GM18508 (cell line): ENCODE data around the gene IFNGR1.
"Not testable (repeated sequence)": the region's sequence is repeated elsewhere in the genome, so short reads cannot be mapped to it uniquely, and the experiment has no call there.

Experiments
- ATAC-seq: cut with Tn5 transposase; IDR thresholded peaks from one replicate; pipeline ENCODE4 v1.9.1; 2021; ENCODE audit warnings: moderate number of reproducible peaks; ENCODE audit not compliant: insufficient read depth, unreplicated experiment

Gene IFNGR1

DNA sequence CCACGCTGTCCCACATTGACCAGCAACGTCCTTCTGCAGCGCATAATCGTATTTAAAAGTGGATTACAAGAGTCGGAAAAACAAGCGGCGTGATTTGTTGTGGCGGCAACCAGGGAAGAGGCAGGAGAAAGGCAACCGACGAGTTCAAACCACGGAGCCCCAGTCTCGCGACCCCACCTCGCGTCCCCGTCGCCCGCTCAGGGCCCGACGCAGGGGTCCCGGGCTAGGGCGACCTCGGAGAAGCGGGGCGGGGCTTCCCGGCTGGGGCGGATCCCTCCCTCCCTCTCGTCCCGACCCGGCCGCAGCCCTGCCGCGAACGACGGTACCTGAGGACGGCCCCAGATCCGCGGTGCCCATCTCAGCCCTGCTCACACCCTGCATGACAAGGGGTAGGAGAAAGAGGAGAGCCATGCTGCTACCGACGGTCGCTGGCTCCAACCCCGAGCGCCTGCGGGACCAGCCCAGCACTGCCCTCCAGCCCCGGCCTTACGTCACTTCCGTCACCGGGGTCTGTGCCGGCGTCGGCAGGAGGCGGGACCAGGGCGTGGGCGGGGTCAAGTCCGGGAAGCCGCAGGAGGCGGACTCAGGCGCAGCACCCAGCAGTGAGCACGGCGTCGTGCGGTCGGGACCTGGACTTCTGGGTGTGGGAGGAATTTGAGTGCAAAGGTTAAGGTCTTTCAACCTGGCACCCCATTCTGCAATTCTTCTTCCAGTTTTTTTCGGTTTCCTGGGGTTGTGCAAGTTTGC, at the start of gene IFNGR1:
Gene IFNGR1 (minus strand): TSS at position 469 of the 747 bp plus-strand sequence. CDS start 58 bp downstream, at position 411.
- ATAC-seq = peak; percentile 65

DNA sequence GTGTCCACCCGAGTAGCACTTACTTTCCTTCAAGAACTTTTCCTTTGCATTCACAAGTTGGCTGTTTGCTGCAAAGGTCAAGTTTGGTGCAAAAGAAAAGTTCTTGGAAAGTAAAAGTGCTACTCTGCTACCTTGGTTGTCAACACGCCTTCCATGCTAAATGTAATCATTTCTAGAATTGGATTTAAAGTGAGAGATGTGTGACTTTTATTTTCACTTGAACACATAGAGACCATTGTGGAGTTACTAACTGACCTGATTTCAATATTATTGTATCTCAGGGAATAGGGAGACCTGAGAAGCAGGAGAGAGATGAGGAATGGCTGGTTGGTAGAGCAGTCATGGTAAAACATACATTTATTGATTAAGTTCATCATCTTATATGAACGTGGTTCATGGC, 49.7 kb upstream of the IFNGR1 start:
- ATAC-seq = no peak

DNA sequence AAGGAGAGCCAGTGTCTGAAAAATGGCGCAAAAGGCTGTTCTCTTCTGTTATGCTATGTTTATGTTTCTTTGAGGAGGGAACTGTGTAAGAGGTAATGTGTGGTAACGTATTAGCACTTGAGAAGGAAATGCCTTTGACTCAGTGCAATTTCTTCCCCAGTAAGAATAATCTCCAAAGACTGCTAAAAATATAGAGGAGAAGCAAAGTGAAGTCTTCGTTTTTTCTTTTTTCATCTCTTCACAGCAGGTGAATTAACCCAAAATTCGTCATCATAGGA, 47.1 kb upstream of the IFNGR1 start:
- ATAC-seq = no peak

DNA sequence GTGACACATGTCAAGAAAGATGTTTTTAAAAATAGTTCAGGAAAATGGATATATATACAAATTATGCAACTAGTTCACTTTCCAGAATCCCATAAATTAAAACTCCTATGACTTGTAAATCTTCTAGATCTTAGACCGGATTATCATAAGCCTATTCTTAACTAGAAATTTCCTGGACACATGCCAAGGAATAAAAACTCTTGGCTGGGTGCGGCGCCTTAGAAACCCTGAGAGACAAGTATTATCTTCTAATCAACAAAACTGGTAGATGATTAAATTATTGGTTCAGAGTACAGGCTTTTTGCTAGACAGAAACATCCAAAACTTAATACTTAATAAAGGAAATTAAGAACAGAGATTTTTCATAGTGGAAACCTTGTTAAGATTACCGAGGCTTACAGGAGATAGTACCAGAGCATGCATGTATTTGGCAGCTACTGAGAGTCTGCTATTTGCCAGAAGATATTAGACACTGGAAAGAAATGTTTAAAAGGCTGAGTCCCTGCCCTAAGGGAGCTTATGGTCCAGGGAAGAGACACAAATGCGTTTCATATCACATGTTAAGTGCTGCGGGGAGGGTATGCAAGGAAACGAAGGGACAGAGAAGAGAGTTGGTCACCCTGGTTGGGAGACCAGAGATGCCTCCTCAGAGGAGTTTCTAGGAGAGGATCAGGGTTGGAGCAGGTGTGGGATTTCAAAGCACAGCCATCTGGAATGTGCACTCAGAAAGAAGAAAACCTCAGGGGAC, 46.5 kb upstream of the IFNGR1 start:
- no peak for ATAC-seq

DNA sequence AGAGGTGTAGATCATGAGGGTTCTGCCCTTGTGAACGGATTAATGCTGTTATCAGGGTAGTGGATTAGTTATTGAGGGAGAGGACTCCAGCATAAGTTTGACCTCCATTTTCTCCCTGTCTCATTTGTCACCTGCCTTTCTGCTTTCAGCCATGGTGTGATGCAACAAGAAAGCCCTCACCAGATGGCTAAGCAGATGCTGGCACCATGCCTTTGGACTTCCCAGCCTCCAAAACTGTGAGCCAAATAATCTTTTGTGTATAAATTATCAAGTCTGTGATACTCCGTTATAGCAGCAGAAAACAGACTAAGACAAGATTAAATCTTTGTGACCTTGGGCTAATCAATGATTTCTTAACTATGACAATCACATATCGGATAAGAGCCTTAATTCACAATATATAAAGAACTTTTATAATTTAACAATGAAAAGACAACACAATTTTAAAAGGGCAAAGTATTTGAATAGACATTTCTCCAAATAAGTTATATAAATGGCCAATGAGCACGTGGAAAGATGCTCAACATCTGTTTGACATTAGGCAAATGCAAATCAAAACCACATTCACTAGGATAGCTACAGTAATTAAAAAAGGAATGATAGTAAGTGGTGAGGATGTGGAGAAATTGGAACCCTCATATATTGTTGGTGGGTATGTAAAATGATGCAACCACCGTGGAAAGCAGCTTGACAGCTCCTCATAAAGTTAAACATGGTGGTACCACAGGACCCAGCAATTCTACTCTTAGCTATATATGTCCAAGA, 45.3 kb upstream of the IFNGR1 start:
- no peak for ATAC-seq

DNA sequence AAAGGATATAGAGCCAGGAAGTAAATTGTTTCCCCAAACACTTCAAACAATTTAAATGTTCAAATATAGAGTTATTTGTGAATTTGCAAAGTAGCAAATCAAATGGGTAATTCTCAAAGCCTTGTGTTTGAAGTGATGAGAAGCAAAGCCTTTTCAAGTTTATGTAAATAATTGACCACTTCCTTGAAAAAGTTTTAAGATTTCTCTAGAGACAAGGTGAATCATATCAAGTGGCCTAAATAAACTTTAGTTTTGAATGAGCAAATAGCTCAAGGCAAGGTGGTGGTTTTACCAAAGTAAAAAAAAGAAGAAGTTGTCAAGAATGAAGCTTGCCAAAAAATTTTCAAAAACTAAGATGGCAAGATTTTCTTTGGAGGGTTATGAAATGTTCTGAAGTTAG, 42.6 kb upstream of the IFNGR1 start:
- ATAC-seq = peak; percentile 58

DNA sequence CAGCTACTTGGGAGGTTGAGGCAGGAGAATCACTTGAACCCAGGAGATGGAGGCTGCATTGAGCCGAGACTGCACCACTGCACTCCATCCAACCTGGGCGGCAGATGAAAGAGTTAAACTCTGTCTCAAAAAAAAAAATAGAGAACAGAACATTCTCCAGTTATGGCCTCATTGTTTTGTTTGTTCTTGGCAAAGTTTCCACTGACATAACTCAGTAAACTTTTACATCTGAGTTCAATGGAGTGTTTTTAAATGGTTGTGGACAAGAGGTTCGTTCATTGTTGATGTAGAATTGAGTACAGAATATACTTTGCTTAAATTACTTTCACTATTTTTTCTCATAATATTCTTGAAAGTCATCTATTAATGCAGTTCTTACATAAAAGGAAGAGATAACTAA, 42.2 kb upstream of the IFNGR1 start:
- no peak for ATAC-seq

DNA sequence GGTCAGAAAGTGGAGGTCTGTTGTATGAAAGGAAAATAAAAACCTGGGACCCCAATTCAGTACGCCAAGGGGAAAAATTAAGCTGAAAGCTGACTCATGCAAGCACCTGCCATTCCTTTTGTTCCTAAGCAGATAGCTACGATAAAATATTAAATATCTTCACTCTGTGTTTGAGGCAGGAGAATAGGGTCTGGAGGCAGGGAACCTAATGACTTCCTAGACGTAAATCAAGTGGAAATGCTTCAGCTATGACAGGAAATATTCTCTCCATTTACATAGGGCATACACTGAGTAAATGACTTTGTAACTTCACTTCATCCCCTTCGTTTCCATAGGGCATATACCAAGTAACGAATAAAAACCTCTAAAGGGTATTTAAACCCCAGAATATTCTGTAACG, 41.0 kb upstream of the IFNGR1 start:
- no peak for ATAC-seq

DNA sequence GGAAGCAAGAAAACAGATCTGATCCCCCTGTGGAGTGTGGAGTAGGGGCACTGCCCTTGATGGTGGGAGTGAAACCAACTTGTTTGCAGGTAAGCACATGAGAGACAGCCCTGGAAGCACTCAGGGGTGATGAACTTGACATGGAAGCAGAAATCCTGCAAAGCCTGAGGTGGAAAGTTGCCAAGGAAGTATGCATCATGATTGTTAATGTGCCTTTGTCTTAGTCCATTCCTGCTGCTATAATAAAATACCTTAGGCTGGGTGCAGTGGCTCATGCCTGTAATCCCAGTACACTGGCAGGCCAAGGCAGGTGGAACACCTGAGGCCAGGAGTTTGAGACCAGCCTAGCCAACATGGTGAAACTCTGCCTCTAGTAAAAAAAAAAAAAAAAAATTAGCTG, 40.2 kb upstream of the IFNGR1 start:
- ATAC-seq = no peak

DNA sequence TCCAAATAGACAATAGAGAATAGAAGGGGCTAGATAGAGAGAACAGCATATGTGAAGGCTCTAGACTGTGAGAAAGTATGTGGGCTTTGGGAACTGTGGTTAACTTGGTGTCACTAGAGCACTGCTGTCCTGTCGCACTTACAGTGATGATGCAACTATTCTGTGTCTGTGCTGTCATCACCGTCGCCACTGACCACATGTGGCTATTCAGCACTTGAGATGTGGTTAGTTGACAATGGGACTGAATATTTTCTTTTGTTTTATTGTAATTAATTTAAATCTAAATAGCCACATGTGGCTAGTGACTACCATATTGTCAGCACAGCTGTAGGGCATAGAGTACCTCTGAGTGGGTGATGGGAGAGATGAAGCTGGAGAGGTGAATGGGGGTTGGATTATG, 39.0 kb upstream of the IFNGR1 start:
- ATAC-seq = no peak

DNA sequence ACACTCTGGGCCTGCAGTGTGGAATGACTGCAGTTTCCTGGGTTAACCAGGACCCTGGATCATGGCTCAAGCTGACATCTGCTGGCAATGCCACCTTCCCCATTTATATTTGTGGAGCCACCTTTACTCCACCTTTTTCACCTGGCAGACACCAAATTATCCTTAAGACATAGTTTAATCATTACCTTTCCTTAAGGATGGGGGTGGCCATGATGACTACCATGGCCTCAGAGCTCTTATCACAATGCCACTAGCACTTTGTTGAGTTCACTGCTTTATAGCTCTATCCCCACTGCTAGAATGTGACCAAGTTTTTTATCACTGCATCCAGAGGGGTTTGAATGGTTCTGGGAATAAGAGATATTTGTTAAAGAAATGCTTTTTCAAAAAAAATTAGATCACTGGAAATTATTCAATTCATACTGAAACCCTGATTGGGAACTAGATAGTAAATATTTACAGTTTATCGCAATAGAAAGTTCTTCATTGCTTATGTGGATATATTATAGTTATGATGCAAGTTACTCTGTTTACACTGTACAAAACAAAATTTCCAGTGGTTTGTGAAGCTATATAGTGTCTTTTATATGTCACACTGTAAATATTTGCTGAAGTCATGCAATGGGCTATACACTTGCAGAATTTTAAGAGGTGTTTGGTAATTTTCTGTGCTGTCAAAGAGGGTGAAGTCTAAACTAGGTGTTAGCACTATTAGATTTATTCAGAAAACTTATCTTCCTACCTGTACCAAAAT, 37.3 kb upstream of the IFNGR1 start:
- ATAC-seq = no peak

DNA sequence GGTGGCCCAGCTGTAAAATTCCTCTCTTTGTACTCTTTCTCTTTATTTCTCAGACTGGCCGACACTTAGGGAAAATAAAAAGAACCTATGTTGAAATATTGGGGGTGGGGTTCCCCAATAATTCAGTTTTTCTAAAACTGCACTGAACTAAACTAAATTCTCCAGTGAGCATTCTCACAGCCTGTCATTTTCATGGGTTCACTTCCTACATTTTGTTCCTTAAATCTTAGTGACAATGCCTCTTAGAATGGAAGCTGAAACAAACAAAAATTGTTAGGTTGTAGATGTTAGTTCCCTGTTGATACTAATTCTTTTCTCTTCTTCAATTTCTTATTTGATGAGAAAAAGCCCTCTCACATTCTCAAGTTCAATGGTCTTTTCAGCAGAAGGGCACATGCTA, 35.8 kb upstream of the IFNGR1 start:
- ATAC-seq = no peak

DNA sequence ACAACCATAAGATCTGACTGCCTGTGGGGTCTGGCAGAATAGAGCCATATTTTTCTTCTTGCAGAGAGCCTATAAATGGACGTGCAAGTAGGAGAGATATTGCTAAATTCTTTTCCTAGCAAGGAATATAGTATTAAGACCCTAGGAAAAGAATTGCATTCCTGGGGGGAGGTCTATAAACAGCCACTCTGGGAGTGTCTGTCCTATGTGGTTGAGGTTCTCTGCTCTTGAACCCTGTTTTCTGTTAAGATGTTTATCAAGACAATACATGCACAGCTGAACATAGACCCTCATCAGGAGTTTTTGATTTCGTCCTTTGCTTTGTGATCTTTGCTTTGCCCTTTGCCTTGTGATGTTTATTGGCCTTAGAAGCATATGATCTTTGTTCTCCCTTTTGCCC, 35.2 kb upstream of the IFNGR1 start:
- ATAC-seq = not testable (repeated sequence)

DNA sequence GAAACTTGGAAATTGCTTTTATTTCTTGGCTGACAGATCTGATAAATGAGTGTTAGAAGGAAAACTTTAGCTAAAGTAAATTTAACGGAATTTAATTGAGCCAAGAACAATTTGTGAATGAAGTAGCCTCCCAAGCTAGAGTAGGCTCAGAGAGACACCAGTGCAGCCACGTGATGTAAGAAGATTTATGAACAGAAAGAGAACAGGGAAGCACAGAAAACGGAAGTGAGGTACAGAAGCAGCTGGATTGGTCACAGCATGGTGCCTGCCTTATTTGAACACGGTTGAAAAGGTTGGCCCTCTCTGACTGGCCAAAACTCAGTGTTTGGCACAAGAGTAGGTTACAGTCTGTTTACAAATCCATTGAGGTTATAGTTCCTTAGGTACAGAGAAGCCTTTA, 29.5 kb upstream of the IFNGR1 start:
- ATAC-seq = no peak

DNA sequence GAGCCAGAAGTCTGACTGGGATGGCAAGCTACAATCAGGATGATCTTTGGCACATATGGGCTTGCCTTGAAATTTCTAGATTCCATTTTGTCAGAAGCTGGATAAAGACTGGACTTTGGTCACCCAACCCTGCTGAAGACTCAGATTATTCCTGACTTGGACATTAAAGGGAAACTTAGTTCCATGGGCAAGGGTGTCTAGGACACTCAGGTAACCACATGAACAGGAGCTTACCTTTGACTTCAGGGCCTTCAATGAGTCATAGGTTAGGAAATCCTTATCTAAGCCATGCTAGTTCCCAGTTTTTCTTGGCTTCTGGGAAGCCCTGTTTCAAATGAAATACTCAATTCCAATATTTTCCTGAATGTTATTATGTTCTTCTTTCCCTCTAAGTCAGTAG, 28.5 kb upstream of the IFNGR1 start:
- ATAC-seq = no peak

DNA sequence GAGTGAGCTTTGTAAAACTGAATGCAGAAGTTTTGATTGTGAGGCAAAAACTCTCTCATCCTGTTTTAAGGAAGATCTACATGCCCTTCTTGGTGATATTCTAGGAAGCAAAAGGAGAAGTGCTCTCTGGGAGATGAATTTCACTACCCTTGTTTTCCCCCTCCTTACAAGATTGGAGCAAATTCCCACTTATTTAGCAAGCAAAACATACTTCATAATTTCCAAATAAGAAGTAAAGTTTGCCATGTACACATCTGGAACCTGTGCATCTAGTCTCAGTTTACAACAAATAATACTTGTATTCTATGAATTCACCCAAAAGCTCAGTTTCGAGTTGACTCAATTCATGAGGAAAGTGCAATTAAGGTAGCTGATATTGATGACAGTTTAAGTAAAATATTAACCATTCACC, 27.6 kb upstream of the IFNGR1 start:
- no peak for ATAC-seq

DNA sequence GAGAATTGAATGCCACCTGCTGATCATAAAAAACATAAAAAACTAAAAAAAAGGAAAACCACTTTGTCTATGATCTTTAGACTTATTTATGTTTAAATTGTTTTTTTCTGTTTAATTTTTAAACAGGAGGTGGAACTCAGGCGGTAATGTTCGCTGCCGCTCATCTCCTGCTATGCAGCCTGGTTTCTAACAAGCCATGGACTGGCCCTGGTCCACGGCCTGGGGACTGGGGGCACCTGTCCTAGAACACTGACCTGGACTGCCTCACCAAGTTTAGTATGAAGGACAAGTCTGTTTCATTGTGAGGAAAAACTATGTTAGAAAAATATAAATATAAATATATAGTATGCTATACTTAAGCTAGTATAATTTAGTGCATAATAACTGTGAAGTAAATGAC, 27.0 kb upstream of the IFNGR1 start:
- no peak for ATAC-seq

DNA sequence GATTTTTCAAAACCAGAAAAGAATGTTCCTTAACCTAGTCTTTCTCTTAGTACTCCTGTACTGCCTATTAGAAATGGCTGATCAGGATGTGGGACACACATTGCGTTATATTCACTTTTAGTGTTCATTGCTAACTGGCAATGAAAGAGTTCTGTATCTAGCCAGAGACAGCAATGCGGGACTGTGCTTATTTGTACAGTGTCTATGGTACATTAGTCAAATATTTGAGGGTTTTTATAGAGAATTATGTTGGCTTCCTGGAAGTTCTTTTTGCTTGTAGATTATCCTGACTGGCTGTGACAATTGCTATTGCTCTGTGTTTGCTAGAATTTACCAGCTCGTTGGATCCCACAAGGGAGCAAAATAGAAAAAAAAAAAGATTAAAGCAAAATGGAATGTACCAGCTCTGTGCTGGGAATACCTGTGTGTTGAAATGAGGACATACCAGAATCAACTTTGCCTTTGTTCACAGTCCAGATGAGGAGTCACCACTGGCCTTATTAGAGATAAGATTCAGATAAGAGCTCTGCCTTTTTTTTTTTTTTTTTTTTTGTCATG, 22.4 kb upstream of the IFNGR1 start:
- ATAC-seq = no peak

DNA sequence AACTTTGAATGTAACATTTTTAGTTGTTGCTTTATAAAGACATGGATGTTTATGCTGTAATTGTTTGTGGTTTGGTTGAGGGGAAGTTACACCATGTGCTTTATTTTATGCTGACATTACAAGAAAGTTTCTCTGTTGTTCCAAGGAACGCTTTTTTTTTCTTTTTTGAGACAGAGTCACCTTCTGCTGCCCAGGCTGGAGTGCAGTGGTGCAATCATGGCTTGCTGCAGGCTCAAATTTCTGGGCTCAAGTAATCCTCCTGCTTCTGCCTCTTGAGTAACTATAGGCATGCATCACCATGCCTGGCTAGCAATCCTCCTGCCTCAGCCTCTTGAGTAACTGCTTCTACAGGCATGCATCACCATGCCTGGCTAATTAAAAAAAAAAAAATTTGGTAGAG, 21.0 kb upstream of the IFNGR1 start:
- no peak for ATAC-seq

DNA sequence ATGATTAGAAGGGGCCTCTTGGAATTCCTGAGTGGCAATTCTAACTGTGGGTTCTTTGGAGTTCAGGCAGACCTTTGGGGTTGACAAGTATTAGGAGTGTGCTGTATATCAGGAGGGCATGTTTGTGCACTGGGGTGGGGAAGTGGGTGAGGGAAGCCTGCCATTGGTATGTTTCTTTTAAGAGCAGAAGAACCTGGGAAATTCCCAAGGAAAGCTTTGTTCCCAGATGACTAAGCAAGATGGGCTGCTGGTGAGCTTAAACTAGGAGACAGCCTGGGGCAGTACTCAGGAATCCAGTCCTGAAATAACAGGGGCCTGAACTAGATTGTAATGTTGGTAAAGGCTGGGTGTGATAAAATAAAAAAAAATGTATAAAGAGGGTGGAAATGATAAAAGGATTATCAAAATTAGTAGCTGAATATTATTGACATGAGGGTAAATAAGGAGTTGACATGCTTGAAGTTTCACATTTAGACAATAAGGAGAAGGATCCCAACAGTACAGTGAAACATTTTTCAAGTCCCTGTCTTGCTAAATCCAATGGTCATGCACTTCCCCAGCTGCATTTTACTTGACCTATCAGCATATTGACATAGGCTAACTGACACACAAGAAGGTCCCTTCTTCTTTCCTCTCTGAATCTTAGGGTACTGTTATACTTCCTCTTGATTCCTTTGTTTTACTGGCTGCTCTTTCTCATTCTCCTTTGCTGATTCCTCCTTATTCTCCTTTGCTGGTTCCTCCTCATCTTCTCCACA, 18.4 kb upstream of the IFNGR1 start:
- no peak for ATAC-seq
